HUDEP-2 (cell line): ENCODE results near the gene EEIG2.
A peak's percentile ranks its signal among the peaks of the same experiment; 100 is the strongest.

Source experiments
- DNase-seq, 76 experiments: peaks; one replicate each; lab custom pipeline; 2025; ENCODE audit not compliant: unreplicated experiment in 76 of 76; lab: John Stamatoyannopoulos, UW

Gene EEIG2

GRCh38 chr1:108574008-108574407, 14.1 kb downstream of the EEIG2 start:
- DNase-seq = no peak

GRCh38 chr1:108575375-108575774, 15.5 kb downstream of the EEIG2 start:
- DNase-seq = no peak

- no peak for DNase-seq
These were observed 24.0 kb downstream of the EEIG2 start for GRCh38 chr1:108583757-108584427.

GRCh38 chr1:108584428-108584856, 24.5 kb downstream of the EEIG2 start:
- no peak for DNase-seq

GRCh38 chr1:108585313-108585712, 25.4 kb downstream of the EEIG2 start:
- DNase-seq = no peak

- DNase-seq = no peak
These were observed 30.5 kb downstream of the EEIG2 start for GRCh38 chr1:108590441-108590840.

GRCh38 chr1:108590957-108591356, 31.1 kb downstream of the EEIG2 start:
- DNase-seq = peak in 4 of 76 experiments; percentile 6 to 32 (median 18)

- DNase-seq = no peak
These were observed 31.6 kb downstream of the EEIG2 start for GRCh38 chr1:108591466-108591865.

GRCh38 chr1:108592030-108592759, 32.3 kb downstream of the EEIG2 start:
- no peak for DNase-seq

- DNase-seq = no peak
These were observed 33.5 kb downstream of the EEIG2 start for GRCh38 chr1:108593448-108593847.

- no peak for DNase-seq
These were observed 35.6 kb downstream of the EEIG2 start for GRCh38 chr1:108595507-108595906.

GRCh38 chr1:108597041-108597440, 37.1 kb downstream of the EEIG2 start:
- DNase-seq = no peak

- DNase-seq = no peak
These were observed 38.4 kb downstream of the EEIG2 start for GRCh38 chr1:108598340-108598739.

- no peak for DNase-seq
These were observed 40.6 kb downstream of the EEIG2 start for GRCh38 chr1:108600504-108600903.

GRCh38 chr1:108601708-108602410, 42.0 kb downstream of the EEIG2 start:
- DNase-seq = no peak

- DNase-seq = no peak
These were observed 45.7 kb downstream of the EEIG2 start for GRCh38 chr1:108605633-108606032.

GRCh38 chr1:108606478-108606877, 46.6 kb downstream of the EEIG2 start:
- no peak for DNase-seq

- no peak for DNase-seq
These were observed 49.7 kb downstream of the EEIG2 start for GRCh38 chr1:108609483-108610049.
